Coronary artery (tissue), 2 donors: ENCODE measurements around the gene MT1M.

Experiments used
- DNase-seq: peaks from one replicate; pipeline ENCODE4 v3.0.0-alpha.2; 2017; ENCODE audit warnings: low spot score
- H3K27ac ChIP-seq, 2 donors: fragments of 200-600 bp; sonication (generic); one replicate each; pipeline ENCODE4 v1.5.1; 2016 to 2019
- H3K4me3 ChIP-seq: fragments of 200-600 bp; sonication (generic); 2 replicates; pipeline ENCODE4 v1.5.1; 2016; ENCODE audit warnings: mild to moderate bottlenecking, moderate library complexity
- CTCF ChIP-seq: fragments of 200-600 bp; sonication (generic); IDR thresholded peaks from one replicate; pipeline ENCODE4 v1.5.1; 2019; ENCODE audit warnings: antibody characterized with exemption

Gene MT1M

GRCh38 chr16:56613706-56614105 lies 18.8 kb upstream of the MT1M start:
- no peak for TF ChIP-seq CTCF
- H3K27ac ChIP-seq, result no peak overlapping the region
- no peak for DNase-seq

GRCh38 chr16:56614549-56614991 lies 17.9 kb upstream of the MT1M start:
- H3K4me3 ChIP-seq, result no peak overlapping the region
- DNase-seq, result no peak
- no peak overlapping the region for H3K27ac ChIP-seq
- no peak for TF ChIP-seq CTCF

More at GRCh38 chr16:56613706-56614105, 18.8 kb upstream of the MT1M start:
- no peak overlapping the region for H3K4me3 ChIP-seq

GRCh38 chr16:56615353-56615752 lies 17.1 kb upstream of the MT1M start:
- Histone ChIP-seq H3K4me3 (no peak overlapping the region), H3K27ac (no peak overlapping the region)
- TF ChIP-seq CTCF, result no peak
- no peak for DNase-seq

- peak; percentile 66 for DNase-seq
- H3K4me3 ChIP-seq, result peak overlapping the region; percentile 70
- TF ChIP-seq CTCF, result no peak
- H3K27ac ChIP-seq, result peak overlapping the region; percentile 66 to 70
Observed at GRCh38 chr16:56616608-56617211, 15.7 kb upstream of the MT1M start.

- DNase-seq, result peak; percentile 86
- no peak for TF ChIP-seq CTCF
- peak overlapping the region; percentile 70 for H3K4me3 ChIP-seq
- peak overlapping the region; percentile 66 to 70 for H3K27ac ChIP-seq
Observed at GRCh38 chr16:56617212-56618085, 15.0 kb upstream of the MT1M start.

- peak overlapping the region; percentile 70 for H3K4me3 ChIP-seq
- no peak for TF ChIP-seq CTCF
- peak overlapping the region in 1 of 2 donors; percentile 70 for H3K27ac ChIP-seq
- DNase-seq, result no peak
Observed at GRCh38 chr16:56618138-56618537, 14.3 kb upstream of the MT1M start.
